Measurements from ENCODE around the gene TMC4.
A peak's percentile ranks its signal among the peaks of the same experiment; 100 is the strongest.

TMC4 gene

DNA sequence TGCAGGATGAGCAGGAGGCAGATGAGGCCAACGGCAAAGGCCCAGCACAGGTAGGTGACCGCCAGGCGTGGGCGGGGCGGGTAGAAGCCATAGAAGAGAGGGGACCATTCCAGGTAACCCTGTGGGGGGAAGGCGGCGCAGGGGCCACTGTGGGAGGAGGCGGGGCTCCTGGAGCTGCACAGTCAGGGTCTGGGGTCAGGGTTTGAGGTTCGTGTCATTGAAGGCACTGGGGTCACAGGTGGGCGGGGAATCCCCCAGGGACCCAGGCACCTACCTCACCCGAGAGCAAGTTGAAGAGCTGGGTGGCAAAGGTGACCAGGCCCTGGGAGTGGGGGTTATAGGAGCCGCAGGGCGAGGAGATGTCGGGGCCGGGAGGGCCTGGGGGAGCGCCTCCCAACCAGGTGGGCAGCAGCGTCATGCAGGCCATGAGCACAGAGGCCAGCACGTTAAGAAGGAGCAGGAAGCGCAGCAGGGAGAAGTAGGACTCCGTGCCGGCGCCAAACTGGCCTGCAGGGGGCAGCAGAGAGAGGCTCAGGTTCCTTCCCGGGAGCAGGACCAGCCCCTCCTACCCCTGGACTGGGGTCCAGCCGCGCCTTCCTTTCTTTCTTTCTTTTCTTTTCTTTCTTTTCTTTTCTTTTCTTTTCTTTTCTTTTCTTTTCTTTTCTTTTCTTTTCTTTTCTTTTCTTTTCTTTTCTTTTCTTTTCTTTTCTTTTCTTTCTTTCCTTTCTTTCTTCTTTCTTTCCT, 4.6 kb downstream of the TMC4 start:
- no peaks in the 10 kb centered on the region for H3K36me3 ChIP-seq
- H3K27me3 ChIP-seq: no peaks in the 10 kb centered on the region
- no peak for TF ChIP-seq Cebpa-rat (IDR thresholded peaks at IDR 0.05)
- H3K27ac ChIP-seq: peak overlapping the region; percentile 59
- H3K9ac ChIP-seq: peak overlapping the region; percentile 36; the same call in 1 of the 2 replicates
- H3K4me1 ChIP-seq: peaks cover 30% of the 10 kb centered on the region
- H3K9me3 ChIP-seq: no peaks in the 10 kb centered on the region
- no peak overlapping the region for H3K4me3 ChIP-seq
- H3K4me2 ChIP-seq: peak overlapping the region; percentile 74
- H4K20me1 ChIP-seq: no peaks in the 10 kb centered on the region

GRCh38 chr19:54165222-54165621, 7.7 kb downstream of the TMC4 start:
- Histone ChIP-seq H4K20me1 (peaks cover 14% of the 10 kb centered on the region; the same call in 1 of the 2 replicates), H3K4me1 (peaks cover 48% of the 10 kb centered on the region), H3K9ac (no peak overlapping the region), H3K36me3 (no peaks in the 10 kb centered on the region), H3K27ac (no peak overlapping the region), H3K9me3 (no peaks in the 10 kb centered on the region), H3K4me2 (no peak overlapping the region), H3K4me3 (no peak overlapping the region), H3K27me3 (no peaks in the 10 kb centered on the region)
- TF ChIP-seq Cebpa-rat (IDR thresholded peaks at IDR 0.05): no peak

DNA sequence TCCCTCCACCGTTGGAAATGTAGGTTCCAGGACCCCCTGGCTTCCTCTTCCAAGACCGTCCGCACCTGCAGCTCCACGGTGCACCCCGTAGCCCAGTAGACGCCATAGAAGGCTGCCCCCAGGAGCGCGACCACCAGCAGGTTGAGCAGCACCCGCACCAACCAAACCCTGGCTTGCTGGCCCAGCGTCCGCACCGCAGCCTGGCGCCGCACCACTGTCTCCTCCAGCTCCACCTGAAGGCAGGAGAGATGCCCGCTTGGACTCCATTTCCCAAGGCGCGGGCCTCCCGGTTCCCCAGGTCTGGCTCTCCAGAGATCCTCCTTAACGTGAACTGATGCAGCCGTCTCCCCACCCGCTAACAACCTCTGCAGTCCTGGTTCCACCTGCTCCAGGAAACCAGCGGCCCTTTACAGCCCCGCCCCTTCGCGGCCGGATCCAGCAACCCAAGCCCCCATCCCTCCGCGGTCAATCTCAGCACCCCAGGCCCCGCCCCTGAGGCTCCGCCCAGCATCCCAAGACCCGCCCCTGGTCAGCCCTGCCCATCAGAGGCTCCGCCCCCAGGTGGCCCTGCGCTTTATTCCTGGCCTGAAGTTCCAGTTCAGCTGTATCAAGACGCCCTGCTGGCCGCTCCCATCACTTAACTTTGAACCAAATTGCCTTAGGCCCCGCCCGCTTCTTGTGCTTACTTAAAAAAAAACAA, 8.4 kb downstream of the TMC4 start:
- Histone ChIP-seq H3K9ac (no peak overlapping the region), H3K9me3 (no peaks in the 10 kb centered on the region), H3K4me2 (peak overlapping the region; percentile 46), H3K36me3 (no peaks in the 10 kb centered on the region), H3K27me3 (no peaks in the 10 kb centered on the region), H4K20me1 (peaks cover 14% of the 10 kb centered on the region; the same call in 1 of the 2 replicates), H3K4me1 (peaks cover 49% of the 10 kb centered on the region), H3K4me3 (no peak overlapping the region), H3K27ac (no peak overlapping the region)
- TF ChIP-seq Cebpa-rat (IDR thresholded peaks at IDR 0.05): no peak

- no peaks in the 10 kb centered on the region for H3K27me3 ChIP-seq
- peaks cover 5% of the 10 kb centered on the region for H3K36me3 ChIP-seq
- no peak overlapping the region for H3K9ac ChIP-seq
- H4K20me1 ChIP-seq: peaks cover 14% of the 10 kb centered on the region
- peak overlapping the region; percentile 72 for H3K4me2 ChIP-seq
- TF ChIP-seq Cebpa-rat (IDR thresholded peaks at IDR 0.05): no peak
- H3K27ac ChIP-seq: no peak overlapping the region
- H3K4me3 ChIP-seq: peak overlapping the region; percentile 58; the same call in 1 of the 2 replicates
- peaks cover 55% of the 10 kb centered on the region for H3K4me1 ChIP-seq
- H3K9me3 ChIP-seq: no peaks in the 10 kb centered on the region
Observed at GRCh38 chr19:54162884-54163283, 10.1 kb downstream of the TMC4 start.

GRCh38 chr19:54162241-54162805, 10.6 kb downstream of the TMC4 start:
- no peak overlapping the region for H3K9ac ChIP-seq
- H4K20me1 ChIP-seq: peaks cover 14% of the 10 kb centered on the region
- no peaks in the 10 kb centered on the region for H3K9me3 ChIP-seq
- TF ChIP-seq Cebpa-rat (IDR thresholded peaks at IDR 0.05): no peak
- H3K27me3 ChIP-seq: no peaks in the 10 kb centered on the region
- peak overlapping the region; percentile 97 for H3K4me2 ChIP-seq
- no peak overlapping the region for H3K27ac ChIP-seq
- H3K36me3 ChIP-seq: peaks cover 11% of the 10 kb centered on the region
- H3K4me1 ChIP-seq: peaks cover 55% of the 10 kb centered on the region
- H3K4me3 ChIP-seq: peak overlapping the region; percentile 73

DNA sequence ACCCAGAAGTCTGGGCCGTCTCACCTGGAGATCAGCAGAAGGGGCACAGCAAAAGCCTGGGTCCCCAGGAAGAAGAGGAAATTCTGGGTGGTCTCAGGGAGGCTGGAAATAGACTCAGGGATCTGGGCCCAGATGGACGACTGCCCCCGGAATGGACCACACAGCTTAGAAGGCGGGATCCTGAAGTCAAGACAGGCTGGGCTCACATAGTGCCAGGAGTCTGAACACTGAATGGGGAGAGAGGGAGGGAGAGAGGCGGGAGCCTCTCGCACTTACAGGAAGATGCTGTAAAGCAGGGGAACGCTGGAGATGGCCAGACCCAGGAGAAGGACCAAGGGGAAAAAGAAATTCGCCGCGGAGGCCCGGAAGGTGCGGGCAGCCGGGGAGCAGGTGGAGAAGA, 12.1 kb downstream of the TMC4 start:
- peaks cover 29% of the 10 kb centered on the region for H4K20me1 ChIP-seq
- TF ChIP-seq Cebpa-rat (IDR thresholded peaks at IDR 0.05): no peak
- H3K4me2 ChIP-seq: peak overlapping the region; percentile 97
- peak overlapping the region; percentile 87 for H3K9ac ChIP-seq
- H3K9me3 ChIP-seq: no peaks in the 10 kb centered on the region
- H3K36me3 ChIP-seq: peaks cover 25% of the 10 kb centered on the region
- H3K27ac ChIP-seq: peak overlapping the region; percentile 76; the same call in 1 of the 2 replicates
- peaks cover 55% of the 10 kb centered on the region for H3K4me1 ChIP-seq
- peak overlapping the region; percentile 73 for H3K4me3 ChIP-seq
- no peaks in the 10 kb centered on the region for H3K27me3 ChIP-seq

- peaks cover 35% of the 10 kb centered on the region for H4K20me1 ChIP-seq
- no peaks in the 10 kb centered on the region for H3K27me3 ChIP-seq
- peaks cover 55% of the 10 kb centered on the region for H3K4me1 ChIP-seq
- H3K9ac ChIP-seq: peak overlapping the region; percentile 87
- H3K27ac ChIP-seq: peak overlapping the region; percentile 76
- no peak for TF ChIP-seq Cebpa-rat (IDR thresholded peaks at IDR 0.05)
- peak overlapping the region; percentile 73 for H3K4me3 ChIP-seq
- H3K36me3 ChIP-seq: peaks cover 31% of the 10 kb centered on the region
- no peaks in the 10 kb centered on the region for H3K9me3 ChIP-seq
- H3K4me2 ChIP-seq: peak overlapping the region; percentile 97
Observed at GRCh38 chr19:54160182-54160811, 12.7 kb downstream of the TMC4 start.

DNA sequence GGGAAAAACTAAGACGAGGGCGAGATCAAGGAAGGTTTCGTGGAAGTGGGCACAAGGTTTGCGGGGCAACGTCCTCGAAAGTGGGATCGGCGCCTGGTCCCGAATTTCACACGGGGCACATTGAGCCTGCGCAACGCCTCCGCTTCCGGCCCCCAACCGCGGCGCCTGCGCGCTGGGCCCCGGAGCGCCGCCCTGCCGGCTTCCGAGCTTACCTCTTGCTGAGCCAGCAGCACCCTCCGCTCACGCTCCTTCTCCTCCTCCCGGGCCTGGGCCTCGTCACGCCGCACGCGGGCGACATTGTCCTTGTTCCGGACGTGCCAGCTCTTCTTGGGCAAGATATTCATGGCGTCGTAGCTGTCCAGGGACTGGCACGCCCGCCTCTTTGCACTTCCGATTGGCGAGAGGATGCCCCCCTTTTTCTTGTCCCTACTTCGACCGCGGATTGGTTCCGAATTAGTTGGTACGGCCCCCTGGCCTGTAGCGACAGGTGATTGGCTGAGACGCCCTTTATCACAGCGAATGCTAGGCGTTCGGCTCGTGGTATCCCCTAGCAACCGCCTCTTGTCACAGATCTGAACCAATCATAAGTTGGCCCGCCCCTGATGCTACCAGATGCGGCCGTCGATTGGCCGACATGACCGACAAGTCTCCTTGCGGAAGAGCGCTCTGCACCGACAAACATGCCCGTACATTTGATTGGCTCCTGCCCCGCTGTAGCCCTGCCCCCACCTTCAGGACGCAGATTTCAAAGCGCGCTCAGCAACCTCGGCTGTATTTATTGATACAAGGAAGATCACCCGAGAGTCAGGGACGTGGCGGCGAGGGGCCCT, 13.4 kb downstream of the TMC4 start, which contains the start of gene LENG1:
TSS of gene LENG1 (minus strand) at position 370 of the 830 bp plus-strand sequence. CDS start at position 344, 26 bp downstream.
- Histone ChIP-seq H3K4me1 (peaks cover 57% of the 10 kb centered on the region), H3K9me3 (no peaks in the 10 kb centered on the region), H3K27me3 (no peaks in the 10 kb centered on the region), H3K9ac (peak within 1 kb of the TSS; percentile 87), H3K4me2 (peak within 1 kb of the TSS; percentile 98), H4K20me1 (peaks cover 42% of the 10 kb centered on the region), H3K36me3 (peaks cover 38% of the 10 kb centered on the region), H3K4me3 (peak within 1 kb of the TSS; percentile 73), H3K27ac (peak within 1 kb of the TSS; percentile 90)
- TF ChIP-seq Cebpa-rat (IDR thresholded peaks at IDR 0.05): 0 out of 2 replicates have a peak, but pooled peaks have one; percentile 7

All from BLaER1 (cell line).